HG03175 (cell line): ENCODE measurements around the gene SAPCD2.
"Not testable (repeated sequence)": the region's sequence is repeated elsewhere in the genome, so short reads cannot be mapped to it uniquely, and the experiment has no call there.

Source experiments
- ATAC-seq: cut with Tn5 transposase; IDR thresholded peaks from one replicate; pipeline ENCODE4 v1.9.1; 2021; ENCODE audit warnings: mild to moderate bottlenecking, moderate library complexity; ENCODE audit not compliant: unreplicated experiment

SAPCD2 gene

DNA sequence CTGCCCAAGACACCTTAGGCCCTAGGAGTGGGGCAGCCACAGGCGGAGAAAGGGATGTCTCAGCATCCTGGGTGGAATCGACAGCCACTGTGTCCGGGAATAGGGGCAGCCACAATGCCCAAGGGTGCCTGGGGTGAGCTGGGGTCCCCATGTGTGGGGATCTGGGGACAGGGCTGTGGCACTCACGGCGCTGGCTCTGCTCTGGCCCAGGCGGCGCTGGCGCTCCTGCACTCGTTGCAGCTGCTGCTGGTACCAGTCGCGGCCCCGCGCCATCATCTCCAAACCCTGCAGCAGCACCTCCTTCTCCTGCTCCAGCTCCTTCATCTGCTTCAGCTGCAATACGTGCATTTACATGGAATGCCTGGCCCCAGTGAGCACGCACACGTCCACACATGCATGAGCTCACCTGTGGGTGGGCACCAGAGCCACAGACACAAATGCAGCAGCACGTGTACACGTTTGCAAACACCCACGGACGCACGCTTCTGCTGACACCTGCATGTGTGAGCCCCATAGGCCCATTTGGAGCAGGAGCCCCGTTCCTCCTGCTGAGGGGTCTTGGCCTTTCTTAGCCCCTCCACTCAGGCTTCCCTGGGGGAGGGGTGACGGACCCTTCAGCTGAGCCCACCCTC, 4.9 kb downstream of the SAPCD2 start:
- ATAC-seq = no peak

GRCh38 chr9:137064880-137065164, 5.5 kb downstream of the SAPCD2 start:
- no peak for ATAC-seq

- no peak for ATAC-seq
Observed at GRCh38 chr9:137064027-137064879, 6.1 kb downstream of the SAPCD2 start.

GRCh38 chr9:137063311-137064026, 6.9 kb downstream of the SAPCD2 start:
- ATAC-seq = no peak

DNA sequence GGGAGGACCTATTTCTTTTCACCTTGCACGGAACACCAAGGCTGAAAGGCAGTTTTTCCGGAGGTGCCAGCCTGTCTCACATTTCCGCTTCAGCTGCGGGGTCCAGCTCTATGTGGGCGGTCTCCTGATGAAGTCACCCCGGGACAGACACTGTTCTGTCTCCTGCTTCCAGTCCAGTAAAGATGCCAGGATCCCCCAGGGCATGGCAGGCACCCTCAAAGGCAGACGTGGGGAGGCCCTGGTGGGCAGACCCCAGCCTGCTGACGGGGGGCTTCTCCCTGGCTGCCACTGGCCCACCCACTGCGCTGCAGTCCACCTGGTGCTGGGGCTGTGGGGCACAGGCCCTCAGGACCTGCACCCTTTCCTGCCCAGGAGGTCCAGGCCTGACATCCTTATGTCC, 7.6 kb downstream of the SAPCD2 start:
- ATAC-seq = not testable (repeated sequence)

GRCh38 chr9:137062384-137062783, 8.0 kb downstream of the SAPCD2 start:
- ATAC-seq = no peak

GRCh38 chr9:137058521-137059234, 11.7 kb downstream of the SAPCD2 start:
- ATAC-seq = no peak

DNA sequence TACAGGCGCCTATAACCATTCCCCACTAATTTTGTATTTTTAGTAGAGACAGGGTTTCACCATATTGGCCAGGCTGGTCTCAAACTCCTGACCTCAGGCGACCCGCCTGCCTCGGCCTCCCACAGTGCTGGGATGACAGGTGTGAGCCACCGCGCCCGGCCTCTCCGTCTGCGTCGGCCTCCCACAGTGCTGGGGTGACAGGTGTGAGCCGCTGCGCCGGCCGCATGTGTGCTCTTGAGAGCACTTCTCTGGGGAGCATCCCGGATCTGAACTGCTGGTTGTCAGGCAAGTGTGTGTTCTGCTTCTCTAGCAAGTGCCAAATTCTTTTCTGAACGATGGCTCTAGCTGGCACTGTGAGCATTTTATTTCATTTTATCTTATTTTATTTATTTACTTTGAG, 12.8 kb downstream of the SAPCD2 start:
- no peak for ATAC-seq

DNA sequence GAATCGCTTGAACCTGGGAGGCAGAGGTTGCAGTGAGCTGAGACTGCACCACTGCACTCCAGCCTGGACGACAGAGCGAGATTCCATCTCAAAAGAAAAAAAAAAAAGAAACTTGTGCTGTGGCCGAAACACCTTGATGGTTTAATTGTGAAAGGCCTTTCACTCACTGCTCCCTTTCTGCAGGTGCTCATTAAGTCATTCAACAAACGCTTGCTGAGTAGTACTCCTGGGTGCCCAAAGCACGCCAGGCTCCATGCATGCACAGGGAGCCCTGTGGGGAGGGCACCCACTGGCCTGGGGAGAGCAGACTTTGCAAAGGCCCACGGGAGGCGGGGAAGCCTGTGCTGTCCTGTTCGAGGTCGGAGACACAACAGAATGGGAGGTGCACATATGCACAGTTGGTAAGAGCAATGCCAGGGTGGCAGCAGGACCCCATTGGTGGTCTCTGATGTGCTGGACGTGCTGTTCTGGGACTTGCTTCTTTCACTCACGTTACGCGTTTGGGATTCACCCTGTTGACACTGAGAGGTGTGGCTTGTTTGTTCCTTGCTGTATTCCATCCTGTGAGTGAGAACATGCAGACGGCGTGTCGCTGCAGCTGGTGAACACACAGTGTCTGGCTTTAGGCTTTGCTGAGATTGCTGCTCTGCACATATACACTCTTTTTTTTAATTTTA, 13.5 kb downstream of the SAPCD2 start:
- ATAC-seq = no peak

GRCh38 chr9:137055385-137056364, 14.7 kb downstream of the SAPCD2 start:
- ATAC-seq = no peak

GRCh38 chr9:137054932-137055384, 15.4 kb downstream of the SAPCD2 start:
- ATAC-seq = no peak

DNA sequence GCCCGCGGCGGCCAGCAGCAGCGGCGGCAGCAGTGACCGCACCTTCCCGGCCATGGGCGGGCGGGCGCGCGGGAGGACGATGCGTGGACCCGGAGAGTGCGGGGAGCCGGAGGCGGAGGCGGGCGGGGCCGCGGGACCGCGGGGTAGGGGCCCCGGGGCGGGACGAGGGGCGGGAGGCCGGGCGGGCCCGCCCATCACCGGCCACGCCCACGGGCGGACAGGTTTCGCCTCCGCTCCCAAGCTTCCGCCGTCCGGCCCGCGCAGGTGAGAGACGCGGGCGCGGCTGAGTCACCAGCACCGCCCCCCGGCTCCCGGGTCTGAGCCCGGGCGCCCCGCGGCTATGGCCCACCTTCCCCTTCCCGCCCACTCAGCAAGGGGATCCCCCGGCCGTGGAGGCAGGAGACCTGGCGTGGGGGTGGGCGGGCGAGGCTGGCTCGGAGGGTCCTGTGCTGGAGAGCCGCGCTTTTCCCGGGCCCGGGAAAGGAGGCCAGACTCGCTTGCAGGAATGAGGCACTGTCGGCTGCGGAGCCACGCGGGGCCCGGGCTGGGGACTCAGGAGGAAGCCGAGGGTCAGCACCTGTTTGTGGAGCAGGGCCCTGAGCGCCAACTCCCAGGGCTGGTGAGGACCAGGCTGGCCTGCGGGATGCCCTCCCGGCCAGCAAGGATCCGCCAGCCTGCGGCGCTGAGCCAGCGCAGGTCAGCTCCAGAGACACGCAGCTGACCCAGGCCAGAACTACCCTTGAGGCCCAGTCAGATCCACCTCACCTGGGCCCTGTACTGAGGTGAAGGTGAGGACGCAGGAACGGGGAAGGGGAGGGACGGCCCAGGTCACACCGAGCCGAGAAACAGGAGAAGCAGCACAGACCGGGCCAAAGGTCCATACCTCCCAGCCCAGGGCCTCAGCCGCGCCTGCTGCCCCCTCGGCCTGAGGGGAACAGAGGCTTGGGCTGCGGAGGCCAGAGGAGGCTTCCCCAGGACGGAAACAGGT, 16.1 kb downstream of the SAPCD2 start, which contains the start of gene ENTPD2:
ENTPD2 (minus strand) TSS at position 118 of the 988 bp plus-strand sequence; CDS start at position 54, 64 bp downstream.
- no peak for ATAC-seq

GRCh38 chr9:137052998-137053943, 17.1 kb downstream of the SAPCD2 start:
- no peak for ATAC-seq

- no peak for ATAC-seq
Observed at GRCh38 chr9:137052293-137052692, 18.1 kb downstream of the SAPCD2 start.

GRCh38 chr9:137051145-137051724, 19.1 kb downstream of the SAPCD2 start:
- no peak for ATAC-seq

- ATAC-seq = no peak
Observed at GRCh38 chr9:137050570-137050969, 19.8 kb downstream of the SAPCD2 start.
